ENCODE measurements around the gene SON.
"Not testable (repeated sequence)": the region's sequence is repeated elsewhere in the genome, so short reads cannot be mapped to it uniquely, and the experiment has no call there.

SON gene, protein sequence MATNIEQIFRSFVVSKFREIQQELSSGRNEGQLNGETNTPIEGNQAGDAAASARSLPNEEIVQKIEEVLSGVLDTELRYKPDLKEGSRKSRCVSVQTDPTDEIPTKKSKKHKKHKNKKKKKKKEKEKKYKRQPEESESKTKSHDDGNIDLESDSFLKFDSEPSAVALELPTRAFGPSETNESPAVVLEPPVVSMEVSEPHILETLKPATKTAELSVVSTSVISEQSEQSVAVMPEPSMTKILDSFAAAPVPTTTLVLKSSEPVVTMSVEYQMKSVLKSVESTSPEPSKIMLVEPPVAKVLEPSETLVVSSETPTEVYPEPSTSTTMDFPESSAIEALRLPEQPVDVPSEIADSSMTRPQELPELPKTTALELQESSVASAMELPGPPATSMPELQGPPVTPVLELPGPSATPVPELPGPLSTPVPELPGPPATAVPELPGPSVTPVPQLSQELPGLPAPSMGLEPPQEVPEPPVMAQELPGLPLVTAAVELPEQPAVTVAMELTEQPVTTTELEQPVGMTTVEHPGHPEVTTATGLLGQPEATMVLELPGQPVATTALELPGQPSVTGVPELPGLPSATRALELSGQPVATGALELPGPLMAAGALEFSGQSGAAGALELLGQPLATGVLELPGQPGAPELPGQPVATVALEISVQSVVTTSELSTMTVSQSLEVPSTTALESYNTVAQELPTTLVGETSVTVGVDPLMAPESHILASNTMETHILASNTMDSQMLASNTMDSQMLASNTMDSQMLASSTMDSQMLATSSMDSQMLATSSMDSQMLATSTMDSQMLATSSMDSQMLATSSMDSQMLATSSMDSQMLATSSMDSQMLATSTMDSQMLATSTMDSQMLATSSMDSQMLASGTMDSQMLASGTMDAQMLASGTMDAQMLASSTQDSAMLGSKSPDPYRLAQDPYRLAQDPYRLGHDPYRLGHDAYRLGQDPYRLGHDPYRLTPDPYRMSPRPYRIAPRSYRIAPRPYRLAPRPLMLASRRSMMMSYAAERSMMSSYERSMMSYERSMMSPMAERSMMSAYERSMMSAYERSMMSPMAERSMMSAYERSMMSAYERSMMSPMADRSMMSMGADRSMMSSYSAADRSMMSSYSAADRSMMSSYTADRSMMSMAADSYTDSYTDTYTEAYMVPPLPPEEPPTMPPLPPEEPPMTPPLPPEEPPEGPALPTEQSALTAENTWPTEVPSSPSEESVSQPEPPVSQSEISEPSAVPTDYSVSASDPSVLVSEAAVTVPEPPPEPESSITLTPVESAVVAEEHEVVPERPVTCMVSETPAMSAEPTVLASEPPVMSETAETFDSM (N-terminal part only)

DNA sequence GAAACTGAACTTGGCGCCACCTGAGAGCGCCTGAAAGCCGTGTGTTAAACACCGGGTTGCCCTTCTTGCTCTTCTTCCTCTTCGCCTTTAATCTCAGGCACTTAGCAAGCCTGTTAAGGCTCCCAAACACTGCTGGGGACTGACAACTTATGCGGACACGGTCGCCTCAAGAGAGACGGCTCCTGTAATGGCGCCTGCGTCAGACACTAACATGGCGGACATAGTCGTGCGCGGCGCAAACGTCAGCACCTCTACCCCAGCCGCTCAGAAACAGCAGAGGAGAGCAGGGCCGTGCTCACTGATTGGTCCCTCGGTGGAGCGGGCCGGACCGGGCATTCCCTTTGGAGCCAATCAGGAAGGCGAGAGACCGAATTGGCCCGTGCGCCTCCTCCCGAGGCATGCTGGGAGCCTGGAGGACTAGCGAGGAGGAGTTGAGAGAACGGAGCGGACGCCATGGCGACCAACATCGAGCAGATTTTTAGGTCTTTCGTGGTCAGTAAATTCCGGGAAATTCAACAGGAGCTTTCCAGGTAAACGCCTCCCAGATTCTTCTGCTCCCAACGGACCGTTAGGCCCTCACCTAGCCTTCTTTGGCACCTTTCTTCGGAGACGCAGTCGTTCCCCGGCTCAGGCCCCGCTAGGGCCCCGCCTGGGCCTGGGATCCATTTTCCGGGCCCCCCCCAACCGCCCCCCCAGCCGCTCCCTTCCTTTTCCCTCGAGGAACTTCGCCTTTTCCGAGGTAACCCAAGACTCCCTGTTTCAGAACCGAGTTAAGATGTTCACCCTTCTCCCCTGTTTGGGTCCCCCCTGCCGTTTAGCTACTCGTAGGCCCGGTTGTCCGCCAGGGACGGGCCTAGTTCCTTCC, at the start of gene SON:
TSS of gene SON (plus strand) at position 399 of the 865 bp plus-strand sequence. CDS start at position 454, 55 bp downstream.
- peak; percentile 99 for DNase-seq

DNA sequence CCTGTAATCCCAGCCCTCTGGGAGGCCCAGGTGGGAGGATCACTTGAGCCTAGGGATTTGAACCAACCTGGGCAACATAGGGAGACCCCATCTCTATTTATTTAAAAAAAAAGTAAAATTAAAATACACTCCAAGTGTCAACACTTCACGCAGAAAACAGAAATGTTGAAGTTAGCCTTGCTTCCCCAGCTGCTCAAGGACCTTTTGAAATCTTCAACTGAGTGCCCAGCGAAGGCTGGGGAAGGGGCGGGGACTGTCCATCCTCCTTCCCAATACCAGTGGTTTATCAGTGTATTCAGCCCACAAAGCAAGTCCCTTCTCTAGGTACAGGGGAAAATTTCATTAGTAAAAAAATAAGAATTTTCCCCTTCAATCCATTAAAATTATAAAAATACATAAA, 49.1 kb upstream of the SON start:
- DNase-seq: no peak

DNA sequence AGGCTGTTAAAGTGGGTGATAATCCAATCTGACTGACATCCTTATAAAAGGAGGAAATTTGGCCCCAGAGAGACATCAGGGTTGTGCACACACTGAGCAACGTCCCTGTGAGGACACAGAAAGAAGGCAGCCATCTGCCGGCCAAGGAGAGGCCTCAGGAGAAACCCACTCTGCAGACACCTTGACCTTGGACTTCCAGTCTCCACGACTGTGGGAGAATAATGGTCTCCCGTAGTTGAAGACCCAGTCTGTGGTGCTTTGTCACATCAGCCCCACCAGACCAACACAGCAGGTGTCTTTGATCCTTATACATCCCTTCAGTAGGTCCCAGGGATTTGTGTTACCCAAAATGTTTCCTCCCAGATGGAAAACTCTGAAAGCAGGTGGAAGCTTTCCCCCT, 47.1 kb upstream of the SON start:
- no peak for DNase-seq

DNA sequence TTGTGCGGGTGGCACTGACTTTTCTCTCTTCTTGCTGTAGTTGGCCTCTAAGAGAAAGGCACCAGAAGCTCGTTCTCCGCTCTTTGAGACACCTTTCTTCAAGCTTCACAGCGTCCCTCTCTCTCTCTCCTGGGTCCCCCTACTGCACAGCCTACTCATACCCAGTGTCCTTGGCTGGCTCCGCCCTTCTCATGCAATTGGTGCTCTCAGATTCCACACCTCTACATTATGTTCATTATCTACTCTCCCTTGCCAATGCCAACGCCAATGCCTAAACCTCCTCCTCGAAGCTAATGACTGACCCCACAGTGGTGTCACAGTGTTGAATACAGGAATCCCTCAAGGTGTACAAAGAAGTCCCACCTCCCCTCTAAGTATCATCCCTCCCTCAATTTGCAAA, 46.5 kb upstream of the SON start:
- DNase-seq: no peak

DNA sequence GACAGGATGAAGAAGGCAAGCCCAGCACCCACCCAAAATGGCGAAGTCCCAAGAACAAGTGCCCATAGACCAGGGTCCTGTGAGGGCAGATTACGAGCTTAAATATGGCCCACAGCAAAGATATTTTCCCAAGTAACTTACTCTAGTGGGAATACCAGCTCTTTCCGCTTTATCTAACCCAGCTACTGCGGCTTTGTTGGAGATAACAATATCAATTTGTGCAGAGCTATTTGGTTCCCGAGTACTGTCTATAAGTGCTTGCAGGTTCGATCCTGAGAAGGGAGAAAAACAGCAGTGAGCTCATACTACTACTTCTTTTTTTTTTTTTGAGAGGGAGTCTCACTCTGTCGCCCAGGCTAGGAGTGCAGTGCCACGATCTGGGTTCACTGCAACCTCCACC, 37.0 kb upstream of the SON start:
- no peak for DNase-seq

DNA sequence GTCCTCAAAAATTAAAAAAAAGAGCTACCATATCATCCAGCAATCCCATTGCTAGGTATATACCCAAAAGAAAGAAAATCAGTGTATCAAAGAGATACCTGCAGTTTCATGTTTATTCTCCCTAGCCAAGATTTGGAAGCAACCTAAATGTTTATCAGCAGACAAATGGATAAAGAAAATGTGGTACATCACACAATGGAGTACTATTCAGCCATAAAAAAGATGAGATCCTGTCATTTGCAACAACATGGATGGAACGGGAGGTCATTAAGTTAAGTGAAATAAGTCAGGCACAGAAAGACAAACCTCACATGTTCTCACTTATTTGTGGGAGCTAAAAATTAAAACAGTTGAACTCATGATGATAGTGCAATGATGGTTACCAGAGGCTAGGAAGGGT, 35.8 kb upstream of the SON start:
- not testable (repeated sequence) for DNase-seq

DNA sequence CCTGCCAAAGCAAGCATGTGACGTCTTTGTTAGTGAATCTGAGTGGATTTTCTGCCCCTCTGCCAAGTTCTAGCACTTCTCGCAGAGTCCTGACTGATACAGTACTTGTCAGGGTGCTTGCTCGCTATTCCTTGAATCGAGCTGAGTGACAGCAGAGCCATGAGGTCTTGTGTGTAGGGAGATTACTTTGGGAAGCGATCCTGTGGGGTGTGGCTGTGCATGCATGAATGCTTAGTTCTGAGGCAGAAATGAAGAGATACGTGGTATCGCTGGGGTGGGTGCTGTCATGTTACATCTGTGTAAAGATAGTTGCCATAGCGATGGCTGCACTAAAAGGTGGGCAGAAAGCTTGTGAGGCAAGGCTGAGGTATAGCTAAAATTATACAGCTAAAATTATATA, 32.0 kb upstream of the SON start:
- no peak for DNase-seq

DNA sequence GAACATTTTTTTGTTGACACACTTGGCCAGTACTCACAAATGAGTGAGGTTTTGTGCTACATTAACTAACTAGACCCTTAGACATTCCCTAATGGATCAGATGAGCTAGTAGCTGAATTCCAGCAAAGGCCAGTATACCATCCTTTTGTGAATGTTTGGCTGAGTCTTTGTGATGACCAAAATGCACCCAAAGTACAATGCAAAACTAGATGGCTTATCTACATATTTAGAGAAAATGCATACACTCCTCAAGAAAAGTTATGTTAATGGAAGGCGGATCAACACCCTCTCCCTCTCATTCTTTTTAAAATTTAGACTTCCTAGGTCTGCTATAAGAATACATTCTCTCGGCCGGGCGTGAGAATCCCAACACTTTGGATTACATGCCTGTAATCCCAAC, 31.2 kb upstream of the SON start:
- no peak for DNase-seq

DNA sequence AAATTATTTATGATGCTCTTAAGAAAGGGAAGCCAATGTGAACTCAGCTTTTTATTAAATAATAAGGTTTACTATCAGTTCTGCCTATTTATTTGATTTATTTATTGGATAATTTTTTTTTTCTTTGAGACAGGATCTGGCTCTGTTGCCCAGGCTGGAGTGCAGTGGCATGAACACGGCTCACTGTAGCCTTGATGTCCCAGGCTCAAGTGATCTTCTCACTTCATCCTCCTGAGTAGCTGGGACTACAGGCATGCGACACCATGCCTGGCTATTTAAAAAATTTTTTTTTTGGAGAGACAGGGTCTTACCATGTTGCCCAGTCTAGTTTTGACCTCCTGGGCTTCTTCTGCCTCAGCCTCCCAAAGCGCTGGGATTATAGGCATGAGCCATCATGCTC, 30.4 kb upstream of the SON start:
- DNase-seq: no peak

DNA sequence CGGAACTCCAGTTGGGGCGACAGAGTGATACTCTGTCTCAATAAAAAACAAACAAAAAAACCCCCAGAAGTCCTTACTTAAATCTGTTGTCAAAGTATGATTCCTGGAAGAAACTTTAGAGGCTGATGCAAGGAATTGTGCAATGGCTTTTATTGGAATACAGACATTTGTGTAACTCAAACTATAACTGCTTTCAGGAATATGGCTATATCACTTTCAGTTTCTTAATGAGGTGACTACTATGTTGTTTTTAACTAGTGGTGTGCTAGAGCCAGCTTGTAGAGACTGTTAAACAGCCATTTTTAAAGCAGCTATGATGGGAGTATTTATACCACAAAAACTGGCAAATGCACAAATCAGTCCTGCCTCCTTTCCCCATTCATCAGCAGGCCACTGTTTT, 28.6 kb upstream of the SON start:
- DNase-seq: no peak

DNA sequence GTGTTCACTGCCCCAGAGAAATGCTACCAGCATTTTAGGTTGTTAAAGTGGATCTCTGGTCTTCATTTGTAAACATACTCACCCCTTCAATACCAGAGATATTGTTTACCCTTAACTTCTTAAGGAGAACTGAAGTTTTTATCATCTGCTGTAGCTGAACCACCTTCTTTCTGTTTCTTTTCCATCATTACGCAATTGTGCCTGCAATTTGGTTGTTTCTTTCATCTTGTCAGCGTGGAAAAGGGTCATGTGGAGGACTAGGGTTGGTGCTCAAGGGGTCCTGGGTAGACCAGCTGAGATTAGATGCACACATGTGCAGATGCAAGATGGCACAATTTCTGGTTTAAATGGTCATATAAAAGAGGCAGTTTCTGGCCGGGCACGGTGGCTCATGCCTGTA, 23.9 kb upstream of the SON start:
- DNase-seq: no peak

DNA sequence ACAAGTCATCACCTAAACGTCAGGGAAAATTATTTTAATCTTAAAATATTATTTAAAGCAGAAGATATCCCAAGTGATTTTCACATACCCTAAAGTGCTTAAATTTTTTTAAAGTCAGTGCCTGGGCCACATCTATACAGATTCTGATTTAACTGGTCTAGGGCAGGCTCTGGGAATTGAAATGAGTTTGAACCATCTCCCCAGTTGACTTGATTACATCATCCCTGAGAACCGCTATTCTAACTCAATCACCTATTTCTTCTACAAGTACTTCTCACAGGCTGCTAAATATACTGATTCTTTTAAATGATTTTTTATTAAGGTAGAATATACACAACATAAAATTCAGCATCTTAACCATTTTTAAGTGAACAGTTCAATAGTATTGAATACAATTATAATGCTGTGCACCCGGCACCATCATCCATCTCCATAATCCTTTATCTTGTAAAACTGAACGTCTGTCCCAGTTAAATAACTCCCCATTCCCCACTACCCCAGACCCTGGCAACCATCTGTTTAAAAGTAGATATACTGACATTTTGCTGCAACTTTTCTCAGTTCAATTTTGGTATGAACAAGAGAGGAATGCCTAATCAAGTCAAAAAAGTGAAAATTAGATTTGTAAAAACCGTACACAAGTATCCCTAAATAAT, 20.4 kb upstream of the SON start:
- no peak for DNase-seq

DNA sequence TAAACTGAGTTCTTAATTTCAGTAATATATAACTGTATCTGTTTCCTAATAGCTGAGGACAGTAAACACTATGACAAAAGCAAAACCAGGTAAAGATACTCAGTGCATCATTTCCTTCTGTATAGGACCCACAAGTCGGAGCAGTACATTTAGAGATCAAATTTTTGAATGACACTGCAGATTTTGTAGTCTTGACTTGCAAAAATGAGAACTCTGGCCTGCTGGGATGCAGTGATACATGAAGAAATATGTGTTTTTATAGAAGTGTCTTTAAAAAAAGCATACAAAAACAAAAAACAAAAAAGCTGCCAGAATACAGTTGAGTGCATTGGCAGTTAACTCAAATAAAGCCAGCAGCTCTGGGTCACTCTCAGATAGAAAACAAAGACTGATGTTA, 19.9 kb upstream of the SON start:
- no peak for DNase-seq

DNA sequence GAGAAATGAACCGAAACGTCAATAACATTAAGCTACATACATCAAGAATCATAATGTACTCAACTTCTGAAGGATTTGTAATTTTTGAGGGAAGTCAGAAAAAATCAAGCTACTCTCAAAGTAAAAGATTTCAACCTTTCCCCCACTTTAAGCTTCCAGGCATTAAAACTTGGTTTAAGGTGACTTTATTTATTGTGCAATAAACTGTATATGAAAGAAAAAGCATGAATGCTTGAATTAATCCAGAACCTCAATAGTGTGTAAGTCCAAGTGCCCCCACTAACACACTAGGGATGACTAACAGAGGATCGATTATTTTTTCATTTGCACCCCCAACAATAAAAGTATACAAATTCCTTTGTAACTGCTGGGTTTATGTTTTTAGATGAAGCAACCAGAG, 11.8 kb upstream of the SON start:
- DNase-seq: no peak

DNA sequence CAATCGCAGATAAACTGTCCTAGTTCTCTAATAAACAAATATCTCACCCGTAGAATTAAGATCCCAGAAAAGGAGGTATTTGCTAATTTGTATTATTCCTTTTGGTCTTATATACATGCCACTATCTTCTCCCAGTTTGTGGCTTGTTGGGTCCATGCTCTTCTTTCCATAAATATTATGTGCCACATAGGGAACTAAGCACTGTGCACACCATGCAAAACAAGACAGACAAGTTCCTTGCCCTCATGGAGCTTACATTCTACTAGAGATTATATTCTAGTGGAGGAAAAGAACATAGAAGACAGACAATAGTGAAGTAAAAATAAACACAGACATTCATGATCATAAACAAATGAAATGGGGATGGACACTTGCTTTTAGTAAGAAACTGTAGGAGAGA, 5.6 kb upstream of the SON start:
- no peak for DNase-seq

DNA sequence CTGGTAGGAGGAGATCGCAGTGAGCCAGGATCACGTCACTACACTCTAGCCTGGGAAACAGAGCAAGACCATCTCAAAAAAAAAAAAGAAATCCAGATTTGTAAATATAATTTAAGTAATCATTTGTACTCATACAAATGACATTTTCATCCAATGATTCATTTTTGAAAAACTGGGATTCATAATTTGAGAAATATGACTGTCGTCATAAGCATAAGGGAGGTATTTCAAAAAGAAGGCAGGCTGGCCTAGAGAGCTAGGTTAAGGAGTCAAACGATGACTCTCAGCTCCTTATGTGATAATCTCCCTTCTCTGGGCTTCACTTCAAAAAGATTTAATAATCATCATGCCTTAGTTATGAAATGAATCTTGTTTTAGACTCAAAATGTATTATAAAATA, 3.2 kb upstream of the SON start:
- DNase-seq: no peak

DNA sequence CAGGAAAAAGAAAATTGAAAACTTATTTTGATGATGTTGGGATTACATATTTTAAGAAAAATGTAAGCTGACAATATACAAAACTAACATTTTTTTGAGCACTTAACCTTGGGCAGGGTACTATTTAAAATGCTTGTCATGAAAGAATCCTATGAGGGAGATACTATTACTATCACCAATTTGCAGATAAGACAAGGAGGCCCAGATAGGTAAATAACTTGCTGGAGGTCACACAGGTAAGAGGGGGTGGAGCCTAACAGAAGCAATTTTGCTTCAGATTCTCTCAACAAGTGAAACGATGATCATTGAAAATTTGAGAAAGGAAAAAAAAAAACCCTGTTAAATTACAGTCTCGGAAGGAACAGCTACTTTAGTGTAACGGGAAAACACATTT, 2.1 kb upstream of the SON start:
- DNase-seq: no peak

DNA sequence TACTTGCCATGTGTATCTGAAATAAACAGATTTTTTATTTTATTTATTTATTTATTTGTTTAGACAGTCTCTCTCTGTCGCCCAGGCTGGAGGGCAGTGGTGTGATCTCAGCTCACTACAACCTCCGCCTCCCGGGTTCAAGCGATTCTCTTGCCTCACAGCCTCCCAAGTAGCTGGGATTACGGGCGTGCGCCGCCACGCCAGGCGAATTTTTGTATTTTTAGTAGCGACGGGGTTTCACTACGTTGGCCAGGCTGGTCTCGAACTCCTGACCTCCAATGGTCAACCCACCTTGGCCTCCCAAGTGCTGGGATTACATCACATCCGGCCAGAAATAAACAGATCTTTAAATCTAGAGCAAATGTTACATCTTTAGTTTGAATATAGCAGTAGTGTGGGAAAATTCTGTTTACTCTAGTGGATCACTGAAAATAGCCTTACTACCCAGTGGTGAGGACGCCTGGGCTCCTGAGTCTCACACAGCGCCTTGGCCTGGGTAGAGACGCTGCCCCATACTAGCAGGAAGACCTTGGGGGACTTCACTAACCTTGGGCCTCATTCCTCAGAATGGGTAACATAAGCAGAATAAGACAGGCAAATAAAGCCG, 1.6 kb upstream of the SON start:
- peak; percentile 12 for DNase-seq

DNA sequence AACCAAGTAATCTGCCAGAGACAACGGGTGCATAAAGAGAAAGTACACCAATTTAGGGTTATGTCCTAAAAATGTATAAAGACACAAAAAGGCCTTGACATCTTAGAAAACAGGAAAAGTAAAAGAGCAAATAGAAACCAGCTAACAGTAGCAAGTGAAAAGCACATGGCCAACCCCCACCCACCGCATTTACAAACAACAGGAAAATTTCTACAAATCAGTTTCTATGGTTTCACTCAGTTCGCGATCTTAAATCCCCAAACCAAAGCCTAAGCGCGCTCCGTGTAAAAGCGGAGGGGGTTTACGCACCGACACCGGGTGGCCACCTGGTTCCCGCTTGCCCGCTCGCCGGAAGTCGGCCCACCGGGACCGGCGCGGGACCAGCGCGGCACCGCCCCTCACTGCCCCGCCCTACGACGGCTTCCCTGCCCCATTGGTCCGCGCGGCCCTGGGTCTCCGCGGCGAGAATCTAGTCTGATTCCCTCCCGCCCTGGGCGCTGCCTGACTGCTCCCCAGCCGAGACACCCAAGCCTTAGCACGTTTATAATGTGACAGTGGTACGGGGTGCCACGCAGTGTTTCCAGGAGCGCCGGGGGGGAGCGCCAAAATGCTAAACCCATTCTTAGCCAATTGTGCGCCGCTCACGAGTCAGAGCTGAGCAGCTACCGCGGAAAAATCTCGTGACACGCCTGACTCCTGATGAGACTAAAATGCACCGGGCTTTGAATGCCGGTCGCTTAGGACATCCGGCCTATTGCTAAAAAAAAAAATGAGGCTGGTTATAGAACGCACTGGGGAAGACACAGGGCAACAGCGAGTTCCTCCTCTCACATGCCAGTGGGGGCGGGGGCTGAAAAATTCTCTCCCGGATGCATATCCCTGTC, 840 bp upstream of the SON start, which contains the start of gene GART:
TSS of gene GART (minus strand) at position 362 of the 884 bp plus-strand sequence. CDS start 2,802 bp downstream, outside the sequence.
- peak; percentile 83 for DNase-seq

DNA sequence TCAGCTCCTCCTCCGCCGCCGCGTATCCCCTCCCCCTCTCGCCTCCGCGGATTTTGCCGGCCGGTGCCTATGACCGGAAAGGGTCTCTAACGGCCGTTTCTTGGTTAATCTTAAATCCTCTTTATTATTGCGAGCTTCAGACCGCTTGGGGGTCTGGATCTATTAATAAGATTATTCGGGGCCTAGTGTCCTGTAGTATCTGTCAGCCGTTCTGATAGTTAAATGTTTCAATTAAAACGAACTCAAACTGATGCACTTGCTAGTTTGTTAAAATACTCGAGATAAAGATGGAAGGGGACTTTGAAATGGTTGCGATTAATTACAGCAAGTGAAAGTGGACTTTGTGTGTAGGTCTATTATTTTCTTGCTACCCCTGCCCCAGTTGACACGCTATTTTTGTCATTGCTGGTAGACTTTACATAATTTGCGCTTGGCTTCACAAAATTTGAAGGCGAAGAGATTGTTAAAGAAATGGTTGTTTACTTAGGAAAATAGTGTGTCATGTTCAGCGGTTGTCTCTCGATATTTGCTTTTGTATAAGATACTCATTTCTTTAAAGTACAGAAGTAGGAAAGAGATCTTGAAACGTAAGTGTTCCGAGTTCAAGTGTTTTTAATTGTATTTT, 779 bp downstream of the SON start:
- no peak for DNase-seq
